IPS-18a (cell line): ENCODE results near the gene ARHGEF10L.

ENCODE experiments used
- H3K27ac ChIP-seq: one replicate; pipeline ENCODE4 v1.5.1; 2013; ENCODE audit warnings: low read length
- H3K27me3 ChIP-seq: one replicate; pipeline ENCODE4 v1.6.1; 2013; ENCODE audit warnings: mild to moderate bottlenecking, low read length; ENCODE audit not compliant: control insufficient read depth, insufficient read depth
- H3K36me3 ChIP-seq: one replicate; pipeline ENCODE4 v1.6.1; 2013; ENCODE audit warnings: low read depth, low read length; ENCODE audit not compliant: control insufficient read depth
- H3K4me1 ChIP-seq: one replicate; pipeline ENCODE4 v1.6.1; 2013; ENCODE audit warnings: low read depth, low read length; ENCODE audit not compliant: control insufficient read depth
- H3K4me3 ChIP-seq: one replicate; pipeline ENCODE4 v1.5.1; 2013; ENCODE audit warnings: low read length
- H3K9ac ChIP-seq: one replicate; pipeline ENCODE4 v1.6.1; 2013; ENCODE audit warnings: mild to moderate bottlenecking, low read length, moderate library complexity
- H3K9me3 ChIP-seq: one replicate; pipeline ENCODE4 v1.6.1; 2013; ENCODE audit warnings: low read depth, low read length; ENCODE audit not compliant: control insufficient read depth

ARHGEF10L gene

GRCh38 chr1:17725084-17725719 is 185.7 kb downstream of the ARHGEF10L start:
- Histone ChIP-seq H3K36me3 (no peaks in the 10 kb centered on the region), H3K27me3 (no peaks in the 10 kb centered on the region), H3K9me3 (no peaks in the 10 kb centered on the region), H3K4me1 (no peaks in the 10 kb centered on the region), H3K4me3 (no peak overlapping the region), H3K9ac (no peak overlapping the region), H3K27ac (no peak overlapping the region)

GRCh38 chr1:17725811-17726582 is 186.5 kb downstream of the ARHGEF10L start:
- Histone ChIP-seq H3K27me3 (no peaks in the 10 kb centered on the region), H3K9ac (no peak overlapping the region), H3K27ac (no peak overlapping the region), H3K4me3 (no peak overlapping the region), H3K36me3 (no peaks in the 10 kb centered on the region), H3K9me3 (no peaks in the 10 kb centered on the region), H3K4me1 (no peaks in the 10 kb centered on the region)

GRCh38 chr1:17728123-17728712 is 188.7 kb downstream of the ARHGEF10L start:
- Histone ChIP-seq H3K4me1 (no peaks in the 10 kb centered on the region), H3K36me3 (no peaks in the 10 kb centered on the region), H3K4me3 (no peak overlapping the region), H3K9ac (no peak overlapping the region), H3K27ac (no peak overlapping the region), H3K9me3 (no peaks in the 10 kb centered on the region), H3K27me3 (no peaks in the 10 kb centered on the region)

GRCh38 chr1:17729248-17729647 is 189.8 kb downstream of the ARHGEF10L start:
- Histone ChIP-seq H3K4me1 (no peaks in the 10 kb centered on the region), H3K9ac (no peak overlapping the region), H3K36me3 (no peaks in the 10 kb centered on the region), H3K27me3 (no peaks in the 10 kb centered on the region), H3K4me3 (no peak overlapping the region), H3K27ac (no peak overlapping the region), H3K9me3 (no peaks in the 10 kb centered on the region)

GRCh38 chr1:17729909-17730308 is 190.4 kb downstream of the ARHGEF10L start:
- no peak overlapping the region for H3K9ac ChIP-seq
- H3K4me3 ChIP-seq, result no peak overlapping the region
- no peaks in the 10 kb centered on the region for H3K4me1 ChIP-seq
- no peaks in the 10 kb centered on the region for H3K9me3 ChIP-seq
- H3K27me3 ChIP-seq, result no peaks in the 10 kb centered on the region
- H3K27ac ChIP-seq, result no peak overlapping the region
- H3K36me3 ChIP-seq, result no peaks in the 10 kb centered on the region

GRCh38 chr1:17731460-17731859 is 192.0 kb downstream of the ARHGEF10L start:
- no peaks in the 10 kb centered on the region for H3K4me1 ChIP-seq
- no peak overlapping the region for H3K27ac ChIP-seq
- no peak overlapping the region for H3K4me3 ChIP-seq
- H3K9ac ChIP-seq, result no peak overlapping the region
- no peaks in the 10 kb centered on the region for H3K9me3 ChIP-seq
- H3K27me3 ChIP-seq, result no peaks in the 10 kb centered on the region
- H3K36me3 ChIP-seq, result no peaks in the 10 kb centered on the region

- Histone ChIP-seq H3K4me3 (no peak overlapping the region), H3K27me3 (no peaks in the 10 kb centered on the region), H3K9ac (no peak overlapping the region), H3K27ac (no peak overlapping the region), H3K9me3 (no peaks in the 10 kb centered on the region), H3K36me3 (no peaks in the 10 kb centered on the region), H3K4me1 (no peaks in the 10 kb centered on the region)
Measured at GRCh38 chr1:17732475-17732874, 193.0 kb downstream of the ARHGEF10L start.

GRCh38 chr1:17733661-17734060 is 194.2 kb downstream of the ARHGEF10L start:
- no peaks in the 10 kb centered on the region for H3K36me3 ChIP-seq
- H3K9ac ChIP-seq, result no peak overlapping the region
- H3K4me3 ChIP-seq, result no peak overlapping the region

GRCh38 chr1:17734609-17735008 is 195.1 kb downstream of the ARHGEF10L start:
- H3K4me1 ChIP-seq, result no peaks in the 10 kb centered on the region
- no peak overlapping the region for H3K27ac ChIP-seq
- no peak overlapping the region for H3K9ac ChIP-seq
- no peaks in the 10 kb centered on the region for H3K27me3 ChIP-seq
- H3K36me3 ChIP-seq, result no peaks in the 10 kb centered on the region
- H3K4me3 ChIP-seq, result no peak overlapping the region
- H3K9me3 ChIP-seq, result no peaks in the 10 kb centered on the region

More at GRCh38 chr1:17733661-17734060, 194.2 kb downstream of the ARHGEF10L start:
- Histone ChIP-seq H3K9me3 (no peaks in the 10 kb centered on the region), H3K4me1 (no peaks in the 10 kb centered on the region), H3K27me3 (no peaks in the 10 kb centered on the region), H3K27ac (no peak overlapping the region)

- Histone ChIP-seq H3K9ac (no peak overlapping the region), H3K4me1 (no peaks in the 10 kb centered on the region)
Measured at GRCh38 chr1:17735348-17735747, 195.8 kb downstream of the ARHGEF10L start.

GRCh38 chr1:17735793-17736192 is 196.3 kb downstream of the ARHGEF10L start:
- Histone ChIP-seq H3K9me3 (no peaks in the 10 kb centered on the region), H3K9ac (no peak overlapping the region)

More at GRCh38 chr1:17735348-17735747, 195.8 kb downstream of the ARHGEF10L start:
- Histone ChIP-seq H3K9me3 (no peaks in the 10 kb centered on the region), H3K27ac (no peak overlapping the region), H3K27me3 (no peaks in the 10 kb centered on the region), H3K4me3 (no peak overlapping the region), H3K36me3 (no peaks in the 10 kb centered on the region)

More at GRCh38 chr1:17735793-17736192, 196.3 kb downstream of the ARHGEF10L start:
- Histone ChIP-seq H3K27me3 (no peaks in the 10 kb centered on the region), H3K27ac (no peak overlapping the region), H3K4me1 (no peaks in the 10 kb centered on the region), H3K36me3 (no peaks in the 10 kb centered on the region), H3K4me3 (no peak overlapping the region)
